SU-DHL-6 (cell line): Measurements from ENCODE around the gene CCDC27.

Experiments used
- CTCF ChIP-seq: fragments of 200-600 bp; sonication (generic); IDR thresholded peaks from one replicate; pipeline ENCODE4 v1.5.1; 2017; ENCODE audit warnings: antibody characterized with exemption, mild to moderate bottlenecking, low read length, moderate library complexity; ENCODE audit not compliant: insufficient read depth, poor library complexity, severe bottlenecking
- EZH2phosphoT487 ChIP-seq: fragments of 200-600 bp; sonication (generic), shearing (Covaris generic); conservative IDR thresholded peaks from 2 replicates; pipeline ENCODE4 v1.6.1; 2018; ENCODE audit warnings: mild to moderate bottlenecking, antibody characterized with exemption, low read length, moderate library complexity, mixed read lengths

DNA sequence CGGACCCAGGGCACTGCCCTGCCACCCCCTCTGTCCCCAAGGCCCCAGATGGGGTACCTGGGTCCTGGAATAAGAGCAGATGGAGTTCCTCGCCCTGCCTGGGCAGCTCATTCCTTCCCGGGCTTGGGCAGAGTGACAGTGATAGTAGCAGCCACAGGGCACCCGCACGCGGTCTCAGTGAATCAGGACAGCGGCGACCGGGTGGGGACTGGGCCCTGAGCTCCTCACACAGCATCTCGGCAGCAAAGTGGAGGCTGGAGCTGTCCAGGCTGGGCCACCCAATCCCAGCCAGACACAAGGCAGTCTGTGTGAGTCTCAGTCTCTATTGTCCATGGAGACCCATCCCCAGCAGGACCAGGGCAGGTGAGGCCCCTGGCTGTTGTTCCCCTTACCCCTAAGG is 37.4 kb upstream of the CCDC27 start:
- TF ChIP-seq CTCF: no peak
- TF ChIP-seq EZH2phosphoT487: no peak
